ENCODE measurements around the gene ZRANB1. TPM values are rescaled to one million over a fixed set of nuclear protein-coding genes. Genes with fewer than 3 reads are reported as not detected.

ZRANB1 gene
- total and polyA plus RNA-seq, 2 of the 13 experiments (the other 11 are each of a cell fraction or from before 2014, with no cell fraction given), result 10.3 to 19.6 TPM

DNA sequence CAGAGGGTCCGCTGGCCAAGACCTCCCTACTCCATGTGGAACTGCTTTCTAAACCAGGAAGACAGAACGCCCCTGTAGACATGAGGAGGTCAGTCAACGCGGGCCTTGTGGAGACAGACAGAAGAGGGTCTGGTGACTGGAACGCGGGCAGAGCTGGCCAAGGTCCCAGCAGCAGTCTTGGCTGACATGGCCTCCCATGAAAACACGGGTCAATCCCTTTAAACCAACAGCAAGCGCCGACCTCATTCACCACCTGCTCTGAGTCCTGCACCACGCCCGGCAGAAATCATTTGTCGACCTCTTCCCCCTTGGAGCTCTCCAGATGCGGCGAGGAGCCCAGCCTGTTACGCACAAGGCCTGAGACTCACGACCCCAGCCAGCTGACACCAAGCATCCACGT, 78.5 kb downstream of the ZRANB1 start:
- intact Hi-C loops (cut with micrococcal nuclease; ENCODE audit: unreplicated experiment) (no loop called here), in situ Hi-C loops (cut with HindIII; ENCODE audit: extremely low pct_ligation_motif_present, low pct_unique_long_range_greater_than_20kb) (no loop called here)
- Histone ChIP-seq H3K9me3 (ENCODE audit: low read length) (peaks cover 5% of the 10 kb centered on the region; the same call in 1 of the 2 replicates), H3K9ac (ENCODE audit: insufficient read depth, low read depth, low read length) (no peak overlapping the region), H3K4me1 (ENCODE audit: insufficient read depth, low read length) (peaks cover 14% of the 10 kb centered on the region), H3K4me3 (replicated peaks in 1 of 3; ENCODE audit: insufficient read depth in 1 of 3, low read depth in 2 of 3, low read length in 3 of 3) (no peak overlapping the region), H4K20me1 (ENCODE audit: insufficient read depth, low read length) (no peaks in the 10 kb centered on the region), H3K79me2 (ENCODE audit: insufficient read depth, low read length) (no peaks in the 10 kb centered on the region), H3K27me3 (ENCODE audit: control insufficient read depth in 1 of 2, insufficient read depth in 2 of 2, low read length in 2 of 2) (peaks cover 15 to 67% of the 10 kb centered on the region in 2 experiments), H3K4me2 (ENCODE audit: low read depth, low read length) (no peak overlapping the region), H3K36me3 (replicated peaks in 1 of 2; ENCODE audit: control insufficient read depth in 1 of 2, insufficient read depth in 2 of 2, low read length in 2 of 2) (no peaks in the 10 kb centered on the region), H2AFZ (ENCODE audit: low read length) (no peak overlapping the region), H3K27ac (ENCODE audit: extremely low read length, insufficient read depth, low read length) (no peak overlapping the region)
- DNase-seq (ENCODE audit: low spot score), result no peak
- ATAC-seq, result no peak
- BruUV-seq (replicated peaks), result no TSS peak
- no peak for FAIRE-seq
- POLR2A ChIA-PET, result no interaction called here
- 39% methylated on average over 12 of the region's 17 CpGs for WGBS (ENCODE audit: low lambda C conversion rate)
- CTCF ChIA-PET (ENCODE audit: low intra/inter-chr PET ratio, low total read pairs), result no interaction called here
- TF ChIP-seq ZNF138 (CRISPR knock-in tag; IDR thresholded peaks at IDR 0.05; ENCODE audit: low read depth) (no peak), ERF (CRISPR knock-in tag; IDR thresholded peaks at IDR 0.05) (no peak), JARID2 (CRISPR knock-in tag; IDR thresholded peaks at IDR 0.05; ENCODE audit: insufficient replicate concordance) (no peak), HIVEP1 (CRISPR knock-in tag; IDR thresholded peaks at IDR 0.05) (no peak), RARA (CRISPR knock-in tag; IDR thresholded peaks at IDR 0.05) (no peak), ZNF33A (CRISPR knock-in tag; IDR thresholded peaks at IDR 0.05; ENCODE audit: borderline replicate concordance) (no peak), FOXK1 (CRISPR knock-in tag; IDR thresholded peaks at IDR 0.05; ENCODE audit: borderline replicate concordance, low read depth) (no peak), HIC2 (CRISPR knock-in tag; IDR thresholded peaks at IDR 0.05; ENCODE audit: low read depth) (no peak), CBFB (CRISPR knock-in tag; IDR thresholded peaks at IDR 0.05) (no peak), THYN1 (CRISPR knock-in tag; IDR thresholded peaks at IDR 0.05; ENCODE audit: borderline replicate concordance, low read depth) (no peak), ZNF878 (CRISPR knock-in tag; IDR thresholded peaks at IDR 0.05) (no peak), HNRNPL (IDR thresholded peaks at IDR 0.05; ENCODE audit: low read depth, low read length) (no peak), GTF3A (CRISPR knock-in tag; conservative IDR thresholded peaks at IDR 0.05) (no peak), ATF7 (IDR thresholded peaks at IDR 0.05) (no peak), ATF7 (CRISPR knock-in tag; IDR thresholded peaks at IDR 0.05) (no peak), ZSCAN31 (CRISPR knock-in tag; IDR thresholded peaks at IDR 0.05; ENCODE audit: low read depth) (no peak), ZSCAN25 (CRISPR knock-in tag; IDR thresholded peaks at IDR 0.05) (no peak), CREB1 (IDR thresholded peaks at IDR 0.05) (no peak), CREB1 (CRISPR knock-in tag; IDR thresholded peaks at IDR 0.05) (no peak)
- TF ChIP-seq, protein P1, sequence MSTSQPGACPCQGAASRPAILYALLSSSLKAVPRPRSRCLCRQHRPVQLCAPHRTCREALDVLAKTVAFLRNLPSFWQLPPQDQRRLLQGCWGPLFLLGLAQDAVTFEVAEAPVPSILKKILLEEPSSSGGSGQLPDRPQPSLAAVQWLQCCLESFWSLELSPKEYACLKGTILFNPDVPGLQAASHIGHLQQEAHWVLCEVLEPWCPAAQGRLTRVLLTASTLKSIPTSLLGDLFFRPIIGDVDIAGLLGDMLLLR (CRISPR knock-in tag; IDR thresholded peaks at IDR 0.05), result no peak
- TF ChIP-seq, protein P2, sequence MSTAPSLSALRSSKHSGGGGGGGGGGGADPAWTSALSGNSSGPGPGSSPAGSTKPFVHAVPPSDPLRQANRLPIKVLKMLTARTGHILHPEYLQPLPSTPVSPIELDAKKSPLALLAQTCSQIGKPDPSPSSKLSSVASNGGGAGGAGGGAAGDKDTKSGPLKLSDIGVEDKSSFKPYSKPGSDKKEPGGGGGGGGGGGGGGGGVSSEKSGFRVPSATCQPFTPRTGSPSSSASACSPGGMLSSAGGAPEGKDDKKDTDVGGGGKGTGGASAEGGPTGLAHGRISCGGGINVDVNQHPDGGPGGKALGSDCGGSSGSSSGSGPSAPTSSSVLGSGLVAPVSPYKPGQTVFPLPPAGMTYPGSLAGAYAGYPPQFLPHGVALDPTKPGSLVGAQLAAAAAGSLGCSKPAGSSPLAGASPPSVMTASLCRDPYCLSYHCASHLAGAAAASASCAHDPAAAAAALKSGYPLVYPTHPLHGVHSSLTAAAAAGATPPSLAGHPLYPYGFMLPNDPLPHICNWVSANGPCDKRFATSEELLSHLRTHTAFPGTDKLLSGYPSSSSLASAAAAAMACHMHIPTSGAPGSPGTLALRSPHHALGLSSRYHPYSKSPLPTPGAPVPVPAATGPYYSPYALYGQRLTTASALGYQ (CRISPR knock-in tag; IDR thresholded peaks at IDR 0.05), result no peak
- TF ChIP-seq, protein P3, sequence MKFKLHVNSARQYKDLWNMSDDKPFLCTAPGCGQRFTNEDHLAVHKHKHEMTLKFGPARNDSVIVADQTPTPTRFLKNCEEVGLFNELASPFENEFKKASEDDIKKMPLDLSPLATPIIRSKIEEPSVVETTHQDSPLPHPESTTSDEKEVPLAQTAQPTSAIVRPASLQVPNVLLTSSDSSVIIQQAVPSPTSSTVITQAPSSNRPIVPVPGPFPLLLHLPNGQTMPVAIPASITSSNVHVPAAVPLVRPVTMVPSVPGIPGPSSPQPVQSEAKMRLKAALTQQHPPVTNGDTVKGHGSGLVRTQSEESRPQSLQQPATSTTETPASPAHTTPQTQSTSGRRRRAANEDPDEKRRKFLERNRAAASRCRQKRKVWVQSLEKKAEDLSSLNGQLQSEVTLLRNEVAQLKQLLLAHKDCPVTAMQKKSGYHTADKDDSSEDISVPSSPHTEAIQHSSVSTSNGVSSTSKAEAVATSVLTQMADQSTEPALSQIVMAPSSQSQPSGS (CRISPR knock-in tag; IDR thresholded peaks at IDR 0.05), result no peak

Measured in HepG2 (cell line).